ENCODE measurements around the gene FGGY.

GRCh38 chr1:59394706-59395425 is 98.0 kb downstream of the FGGY start:
- TF ChIP-seq CREM (CRISPR knock-in tag; IDR thresholded peaks at IDR 0.05): no peak
- TF ChIP-seq ATF2 (CRISPR knock-in tag; IDR thresholded peaks at IDR 0.05; ENCODE audit: borderline replicate concordance, low read depth): no peak
- TF ChIP-seq, protein P1, sequence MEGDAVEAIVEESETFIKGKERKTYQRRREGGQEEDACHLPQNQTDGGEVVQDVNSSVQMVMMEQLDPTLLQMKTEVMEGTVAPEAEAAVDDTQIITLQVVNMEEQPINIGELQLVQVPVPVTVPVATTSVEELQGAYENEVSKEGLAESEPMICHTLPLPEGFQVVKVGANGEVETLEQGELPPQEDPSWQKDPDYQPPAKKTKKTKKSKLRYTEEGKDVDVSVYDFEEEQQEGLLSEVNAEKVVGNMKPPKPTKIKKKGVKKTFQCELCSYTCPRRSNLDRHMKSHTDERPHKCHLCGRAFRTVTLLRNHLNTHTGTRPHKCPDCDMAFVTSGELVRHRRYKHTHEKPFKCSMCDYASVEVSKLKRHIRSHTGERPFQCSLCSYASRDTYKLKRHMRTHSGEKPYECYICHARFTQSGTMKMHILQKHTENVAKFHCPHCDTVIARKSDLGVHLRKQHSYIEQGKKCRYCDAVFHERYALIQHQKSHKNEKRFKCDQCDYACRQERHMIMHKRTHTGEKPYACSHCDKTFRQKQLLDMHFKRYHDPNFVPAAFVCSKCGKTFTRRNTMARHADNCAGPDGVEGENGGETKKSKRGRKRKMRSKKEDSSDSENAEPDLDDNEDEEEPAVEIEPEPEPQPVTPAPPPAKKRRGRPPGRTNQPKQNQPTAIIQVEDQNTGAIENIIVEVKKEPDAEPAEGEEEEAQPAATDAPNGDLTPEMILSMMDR (IDR thresholded peaks at IDR 0.05): no peak
- no peak for TF ChIP-seq KAT7 (CRISPR knock-in tag; IDR thresholded peaks at IDR 0.05; ENCODE audit: borderline replicate concordance)
- TF ChIP-seq SP1 (CRISPR knock-in tag; conservative IDR thresholded peaks at IDR 0.05): no peak
- TF ChIP-seq ZNF232 (CRISPR knock-in tag; IDR thresholded peaks at IDR 0.05): no peak
- TF ChIP-seq, protein P2, sequence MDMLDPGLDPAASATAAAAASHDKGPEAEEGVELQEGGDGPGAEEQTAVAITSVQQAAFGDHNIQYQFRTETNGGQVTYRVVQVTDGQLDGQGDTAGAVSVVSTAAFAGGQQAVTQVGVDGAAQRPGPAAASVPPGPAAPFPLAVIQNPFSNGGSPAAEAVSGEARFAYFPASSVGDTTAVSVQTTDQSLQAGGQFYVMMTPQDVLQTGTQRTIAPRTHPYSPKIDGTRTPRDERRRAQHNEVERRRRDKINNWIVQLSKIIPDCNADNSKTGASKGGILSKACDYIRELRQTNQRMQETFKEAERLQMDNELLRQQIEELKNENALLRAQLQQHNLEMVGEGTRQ (CRISPR knock-in tag; IDR thresholded peaks at IDR 0.05): no peak
- TF ChIP-seq ZNF317 (CRISPR knock-in tag; IDR thresholded peaks at IDR 0.05; ENCODE audit: borderline replicate concordance, low read depth): no peak
- TF ChIP-seq CREB1 (CRISPR knock-in tag; IDR thresholded peaks at IDR 0.05): no peak
- no peak for TF ChIP-seq JUN (CRISPR knock-in tag; IDR thresholded peaks at IDR 0.05)
- TF ChIP-seq, protein P3, sequence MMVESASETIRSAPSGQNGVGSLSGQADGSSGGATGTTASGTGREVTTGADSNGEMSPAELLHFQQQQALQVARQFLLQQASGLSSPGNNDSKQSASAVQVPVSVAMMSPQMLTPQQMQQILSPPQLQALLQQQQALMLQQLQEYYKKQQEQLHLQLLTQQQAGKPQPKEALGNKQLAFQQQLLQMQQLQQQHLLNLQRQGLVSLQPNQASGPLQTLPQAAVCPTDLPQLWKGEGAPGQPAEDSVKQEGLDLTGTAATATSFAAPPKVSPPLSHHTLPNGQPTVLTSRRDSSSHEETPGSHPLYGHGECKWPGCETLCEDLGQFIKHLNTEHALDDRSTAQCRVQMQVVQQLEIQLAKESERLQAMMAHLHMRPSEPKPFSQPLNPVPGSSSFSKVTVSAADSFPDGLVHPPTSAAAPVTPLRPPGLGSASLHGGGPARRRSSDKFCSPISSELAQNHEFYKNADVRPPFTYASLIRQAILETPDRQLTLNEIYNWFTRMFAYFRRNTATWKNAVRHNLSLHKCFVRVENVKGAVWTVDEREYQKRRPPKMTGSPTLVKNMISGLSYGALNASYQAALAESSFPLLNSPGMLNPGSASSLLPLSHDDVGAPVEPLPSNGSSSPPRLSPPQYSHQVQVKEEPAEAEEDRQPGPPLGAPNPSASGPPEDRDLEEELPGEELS (CRISPR knock-in tag; IDR thresholded peaks at IDR 0.05): no peak
- no peak for TF ChIP-seq GABPB1 (CRISPR knock-in tag; IDR thresholded peaks at IDR 0.05)

Data from WTC11 (cell line).